ENCODE measurements around the gene BRD9.
"Not testable (repeated sequence)": the region's sequence is repeated elsewhere in the genome, so short reads cannot be mapped to it uniquely, and the experiment has no call there.

Gene BRD9

GRCh38 chr5:922436-923280 lies 30.1 kb upstream of the BRD9 start:
- no peak for DNase-seq (ENCODE audit: low spot score)

- DNase-seq (ENCODE audit: low spot score) = no peak
These were observed 29.1 kb upstream of the BRD9 start for GRCh38 chr5:921456-922435.

- DNase-seq (ENCODE audit: low spot score) = no peak
These were observed 27.7 kb upstream of the BRD9 start for GRCh38 chr5:920321-920720.

- no peak for DNase-seq (ENCODE audit: low spot score)
These were observed 26.9 kb upstream of the BRD9 start for GRCh38 chr5:919356-920000.

- not testable (repeated sequence) for DNase-seq (ENCODE audit: low spot score)
These were observed 26.1 kb upstream of the BRD9 start for GRCh38 chr5:918717-919116.

- DNase-seq (ENCODE audit: low spot score) = no peak
These were observed 24.1 kb upstream of the BRD9 start for GRCh38 chr5:916441-917293.

- no peak for DNase-seq (ENCODE audit: low spot score)
These were observed 23.3 kb upstream of the BRD9 start for GRCh38 chr5:915946-916345.

- DNase-seq (ENCODE audit: low spot score) = not testable (repeated sequence)
These were observed 22.7 kb upstream of the BRD9 start for GRCh38 chr5:915346-915745.

- DNase-seq (ENCODE audit: low spot score) = no peak
These were observed 22.0 kb upstream of the BRD9 start for GRCh38 chr5:914612-915011.

GRCh38 chr5:914174-914573 lies 21.6 kb upstream of the BRD9 start:
- DNase-seq (ENCODE audit: low spot score) = no peak

- DNase-seq (ENCODE audit: low spot score) = no peak
These were observed 19.9 kb upstream of the BRD9 start for GRCh38 chr5:912280-913091.

GRCh38 chr5:911601-912000 lies 19.0 kb upstream of the BRD9 start:
- no peak for DNase-seq (ENCODE audit: low spot score)

GRCh38 chr5:910769-911160 lies 18.2 kb upstream of the BRD9 start:
- DNase-seq (ENCODE audit: low spot score) = no peak

- no peak for DNase-seq (ENCODE audit: low spot score)
These were observed 17.6 kb upstream of the BRD9 start for GRCh38 chr5:909994-910768.

GRCh38 chr5:909086-909485 lies 16.5 kb upstream of the BRD9 start:
- DNase-seq (ENCODE audit: low spot score) = no peak

- DNase-seq (ENCODE audit: low spot score) = no peak
These were observed 15.6 kb upstream of the BRD9 start for GRCh38 chr5:908172-908571.

GRCh38 chr5:907366-907910 lies 14.8 kb upstream of the BRD9 start:
- DNase-seq (ENCODE audit: low spot score) = no peak

- no peak for DNase-seq (ENCODE audit: low spot score)
These were observed 12.6 kb upstream of the BRD9 start for GRCh38 chr5:905139-905642.

- DNase-seq (ENCODE audit: low spot score) = no peak
These were observed 11.1 kb upstream of the BRD9 start for GRCh38 chr5:903756-904096.
